ENCODE data around the gene SP7.

SP7 gene

GRCh38 chr12:53324113-53324778 is 11.9 kb downstream of the SP7 start:
- TF ChIP-seq CTCF (conservative IDR thresholded peaks at IDR 0.05; ENCODE audit: control insufficient read depth, insufficient read depth, low read depth, low read length), result no peak
- H3K4me3 ChIP-seq (ENCODE audit: control insufficient read depth, low read depth, low read length), result peak overlapping the region; percentile 61
- no peak for DNase-seq (ENCODE audit: low read depth)

GRCh38 chr12:53320352-53321195 is 15.6 kb downstream of the SP7 start:
- peak; percentile 22 for DNase-seq (ENCODE audit: low read depth)
- H3K4me3 ChIP-seq (ENCODE audit: control insufficient read depth, low read depth, low read length), result peak overlapping the region; percentile 78
- no peak for TF ChIP-seq CTCF (conservative IDR thresholded peaks at IDR 0.05; ENCODE audit: control insufficient read depth, insufficient read depth, low read depth, low read length)

GRCh38 chr12:53313996-53314395 is 22.2 kb downstream of the SP7 start:
- no peak for DNase-seq (ENCODE audit: low read depth)
- no peak for TF ChIP-seq CTCF (conservative IDR thresholded peaks at IDR 0.05; ENCODE audit: control insufficient read depth, insufficient read depth, low read depth, low read length)
- H3K4me3 ChIP-seq (ENCODE audit: control insufficient read depth, low read depth, low read length), result no peak overlapping the region

GRCh38 chr12:53308276-53308675 is 27.9 kb downstream of the SP7 start:
- no peak for TF ChIP-seq CTCF (conservative IDR thresholded peaks at IDR 0.05; ENCODE audit: control insufficient read depth, insufficient read depth, low read depth, low read length)
- no peak overlapping the region for H3K4me3 ChIP-seq (ENCODE audit: control insufficient read depth, low read depth, low read length)
- no peak for DNase-seq (ENCODE audit: low read depth)

GRCh38 chr12:53306826-53307225 is 29.3 kb downstream of the SP7 start:
- DNase-seq (ENCODE audit: low read depth), result no peak
- H3K4me3 ChIP-seq (ENCODE audit: control insufficient read depth, low read depth, low read length), result no peak overlapping the region
- TF ChIP-seq CTCF (conservative IDR thresholded peaks at IDR 0.05; ENCODE audit: control insufficient read depth, insufficient read depth, low read depth, low read length), result no peak

GRCh38 chr12:53302903-53303302 is 33.3 kb downstream of the SP7 start:
- TF ChIP-seq CTCF (conservative IDR thresholded peaks at IDR 0.05; ENCODE audit: control insufficient read depth, insufficient read depth, low read depth, low read length), result no peak
- no peak for DNase-seq (ENCODE audit: low read depth)
- H3K4me3 ChIP-seq (ENCODE audit: control insufficient read depth, low read depth, low read length), result no peak overlapping the region

All from fibroblast of mammary gland (primary cell).